Stomach (tissue), 4 donors: ENCODE data around the gene PIP4K2C.

ENCODE experiments used
- EP300 ChIP-seq: sonication (generic); formaldehyde crosslinking; IDR thresholded peaks from one replicate; pipeline ENCODE4 v1.6.1; 2017; ENCODE audit warnings: antibody characterized with exemption
- POLR2A ChIP-seq, 4 donors: fragments of 450-650 bp; IDR thresholded peaks; one replicate each; pipeline ENCODE4 v1.6.1; 2016; ENCODE audit warnings: antibody characterized with exemption in 4 of 4, control low read depth in 2 of 4, mild to moderate bottlenecking in 1 of 4, moderate library complexity in 1 of 4
- TF ChIP-seq, protein P1 (sequence below), 7 experiments: fragments of 450-650 bp in 4 of 7; fragments of 200-600 bp in 3 of 7; sonication (generic) in 3 of 7; IDR thresholded peaks; one replicate each; pipeline ENCODE4 v1.5.1; 2016 to 2019; ENCODE audit warnings: antibody characterized with exemption in 7 of 7, control low read depth in 2 of 7, mild to moderate bottlenecking in 1 of 7

DNA sequence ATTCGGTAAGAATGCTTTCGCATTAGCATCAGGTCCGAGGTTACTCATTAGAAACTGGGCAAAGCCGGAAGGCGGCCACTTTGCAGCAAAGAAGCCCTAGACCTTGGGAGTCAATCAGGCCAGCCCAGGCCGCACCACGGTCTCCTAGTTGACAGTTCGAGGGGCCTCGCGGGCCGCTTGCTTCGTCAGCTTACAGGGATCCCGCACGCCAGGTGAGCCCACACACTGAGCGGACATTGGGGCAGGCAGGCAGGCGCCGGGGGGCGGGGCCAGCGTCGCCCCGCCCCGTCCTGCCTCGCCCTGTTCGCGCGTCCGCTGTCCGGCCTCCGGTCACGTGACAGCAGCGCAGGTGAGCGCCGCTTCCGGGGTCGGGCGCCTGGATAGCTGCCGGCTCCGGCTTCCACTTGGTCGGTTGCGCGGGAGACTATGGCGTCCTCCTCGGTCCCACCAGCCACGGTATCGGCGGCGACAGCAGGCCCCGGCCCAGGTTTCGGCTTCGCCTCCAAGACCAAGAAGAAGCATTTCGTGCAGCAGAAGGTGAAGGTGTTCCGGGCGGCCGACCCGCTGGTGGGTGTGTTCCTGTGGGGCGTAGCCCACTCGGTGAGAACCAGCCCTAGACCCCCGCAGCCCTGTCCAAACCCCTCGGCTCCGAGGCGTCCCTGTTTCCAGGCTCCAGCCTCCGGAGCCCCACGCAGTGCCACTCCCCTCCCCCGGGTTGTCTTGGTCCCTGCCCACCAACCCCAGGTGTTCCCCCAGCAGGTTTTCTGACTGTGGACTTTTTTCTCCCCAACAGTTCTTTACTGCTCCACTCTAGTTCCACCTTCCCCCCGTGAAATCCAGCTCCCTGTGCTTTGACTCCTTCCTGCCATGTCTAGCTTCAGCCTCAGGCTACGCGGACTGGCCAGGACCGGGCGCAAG is at the start of gene PIP4K2C:
- TF ChIP-seq, protein P1, sequence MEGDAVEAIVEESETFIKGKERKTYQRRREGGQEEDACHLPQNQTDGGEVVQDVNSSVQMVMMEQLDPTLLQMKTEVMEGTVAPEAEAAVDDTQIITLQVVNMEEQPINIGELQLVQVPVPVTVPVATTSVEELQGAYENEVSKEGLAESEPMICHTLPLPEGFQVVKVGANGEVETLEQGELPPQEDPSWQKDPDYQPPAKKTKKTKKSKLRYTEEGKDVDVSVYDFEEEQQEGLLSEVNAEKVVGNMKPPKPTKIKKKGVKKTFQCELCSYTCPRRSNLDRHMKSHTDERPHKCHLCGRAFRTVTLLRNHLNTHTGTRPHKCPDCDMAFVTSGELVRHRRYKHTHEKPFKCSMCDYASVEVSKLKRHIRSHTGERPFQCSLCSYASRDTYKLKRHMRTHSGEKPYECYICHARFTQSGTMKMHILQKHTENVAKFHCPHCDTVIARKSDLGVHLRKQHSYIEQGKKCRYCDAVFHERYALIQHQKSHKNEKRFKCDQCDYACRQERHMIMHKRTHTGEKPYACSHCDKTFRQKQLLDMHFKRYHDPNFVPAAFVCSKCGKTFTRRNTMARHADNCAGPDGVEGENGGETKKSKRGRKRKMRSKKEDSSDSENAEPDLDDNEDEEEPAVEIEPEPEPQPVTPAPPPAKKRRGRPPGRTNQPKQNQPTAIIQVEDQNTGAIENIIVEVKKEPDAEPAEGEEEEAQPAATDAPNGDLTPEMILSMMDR (IDR thresholded peaks at IDR 0.05): no peak
- TF ChIP-seq EP300 (no peak), POLR2A (IDR thresholded peaks at IDR 0.05) (peak in 1 of 4 donors; percentile 24)
